Measurements from ENCODE around the gene UBE2F.

DNA sequence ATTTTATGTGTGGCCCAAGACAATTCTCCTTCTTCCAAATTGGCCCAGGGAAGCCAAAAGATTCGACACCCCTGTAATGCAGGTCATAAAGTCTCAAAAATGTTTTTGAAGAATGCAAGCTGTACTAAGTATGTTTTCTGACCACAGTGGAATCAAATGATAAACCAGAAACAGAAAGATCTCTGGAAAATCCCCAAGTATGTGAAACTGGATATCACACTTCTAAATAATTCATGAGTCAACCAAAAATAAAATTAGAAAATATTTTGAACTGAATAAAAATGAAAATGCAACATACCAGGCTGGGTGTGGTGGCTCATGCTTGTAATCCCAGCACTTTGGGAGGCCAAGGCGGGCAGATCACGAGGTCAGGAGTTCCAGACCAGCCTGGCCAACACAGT lies 34.1 kb upstream of the UBE2F start:
- TF ChIP-seq, protein P1, sequence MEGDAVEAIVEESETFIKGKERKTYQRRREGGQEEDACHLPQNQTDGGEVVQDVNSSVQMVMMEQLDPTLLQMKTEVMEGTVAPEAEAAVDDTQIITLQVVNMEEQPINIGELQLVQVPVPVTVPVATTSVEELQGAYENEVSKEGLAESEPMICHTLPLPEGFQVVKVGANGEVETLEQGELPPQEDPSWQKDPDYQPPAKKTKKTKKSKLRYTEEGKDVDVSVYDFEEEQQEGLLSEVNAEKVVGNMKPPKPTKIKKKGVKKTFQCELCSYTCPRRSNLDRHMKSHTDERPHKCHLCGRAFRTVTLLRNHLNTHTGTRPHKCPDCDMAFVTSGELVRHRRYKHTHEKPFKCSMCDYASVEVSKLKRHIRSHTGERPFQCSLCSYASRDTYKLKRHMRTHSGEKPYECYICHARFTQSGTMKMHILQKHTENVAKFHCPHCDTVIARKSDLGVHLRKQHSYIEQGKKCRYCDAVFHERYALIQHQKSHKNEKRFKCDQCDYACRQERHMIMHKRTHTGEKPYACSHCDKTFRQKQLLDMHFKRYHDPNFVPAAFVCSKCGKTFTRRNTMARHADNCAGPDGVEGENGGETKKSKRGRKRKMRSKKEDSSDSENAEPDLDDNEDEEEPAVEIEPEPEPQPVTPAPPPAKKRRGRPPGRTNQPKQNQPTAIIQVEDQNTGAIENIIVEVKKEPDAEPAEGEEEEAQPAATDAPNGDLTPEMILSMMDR (IDR thresholded peaks at IDR 0.05): no peak
- TF ChIP-seq POLR2AphosphoS5 (IDR thresholded peaks at IDR 0.05; ENCODE audit: low read depth, low read length) (no peak), SIN3A (IDR thresholded peaks at IDR 0.05; ENCODE audit: borderline replicate concordance, insufficient read depth, low read depth, low read length) (no peak), TCF7L2 (IDR thresholded peaks at IDR 0.05; ENCODE audit: low read depth, low read length) (no peak)
- TF ChIP-seq, protein P2, sequence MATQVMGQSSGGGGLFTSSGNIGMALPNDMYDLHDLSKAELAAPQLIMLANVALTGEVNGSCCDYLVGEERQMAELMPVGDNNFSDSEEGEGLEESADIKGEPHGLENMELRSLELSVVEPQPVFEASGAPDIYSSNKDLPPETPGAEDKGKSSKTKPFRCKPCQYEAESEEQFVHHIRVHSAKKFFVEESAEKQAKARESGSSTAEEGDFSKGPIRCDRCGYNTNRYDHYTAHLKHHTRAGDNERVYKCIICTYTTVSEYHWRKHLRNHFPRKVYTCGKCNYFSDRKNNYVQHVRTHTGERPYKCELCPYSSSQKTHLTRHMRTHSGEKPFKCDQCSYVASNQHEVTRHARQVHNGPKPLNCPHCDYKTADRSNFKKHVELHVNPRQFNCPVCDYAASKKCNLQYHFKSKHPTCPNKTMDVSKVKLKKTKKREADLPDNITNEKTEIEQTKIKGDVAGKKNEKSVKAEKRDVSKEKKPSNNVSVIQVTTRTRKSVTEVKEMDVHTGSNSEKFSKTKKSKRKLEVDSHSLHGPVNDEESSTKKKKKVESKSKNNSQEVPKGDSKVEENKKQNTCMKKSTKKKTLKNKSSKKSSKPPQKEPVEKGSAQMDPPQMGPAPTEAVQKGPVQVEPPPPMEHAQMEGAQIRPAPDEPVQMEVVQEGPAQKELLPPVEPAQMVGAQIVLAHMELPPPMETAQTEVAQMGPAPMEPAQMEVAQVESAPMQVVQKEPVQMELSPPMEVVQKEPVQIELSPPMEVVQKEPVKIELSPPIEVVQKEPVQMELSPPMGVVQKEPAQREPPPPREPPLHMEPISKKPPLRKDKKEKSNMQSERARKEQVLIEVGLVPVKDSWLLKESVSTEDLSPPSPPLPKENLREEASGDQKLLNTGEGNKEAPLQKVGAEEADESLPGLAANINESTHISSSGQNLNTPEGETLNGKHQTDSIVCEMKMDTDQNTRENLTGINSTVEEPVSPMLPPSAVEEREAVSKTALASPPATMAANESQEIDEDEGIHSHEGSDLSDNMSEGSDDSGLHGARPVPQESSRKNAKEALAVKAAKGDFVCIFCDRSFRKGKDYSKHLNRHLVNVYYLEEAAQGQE (IDR thresholded peaks at IDR 0.05; ENCODE audit: insufficient read depth in 1 of 2, low read depth in 2 of 2, low read length in 1 of 2): no peak
